Breast epithelium (tissue), 4 donors: Measurements from ENCODE around the gene CDK19. TPM values are rescaled to one million over a fixed set of nuclear protein-coding genes. Genes with fewer than 3 reads are reported as not detected.

Experiments used
- DNase-seq, 2 donors: peaks; one replicate each; pipeline ENCODE4 v3.0.0-alpha.2; 2019; ENCODE audit warnings: low spot score in 2 of 2
- H3K27ac ChIP-seq, 2 donors: fragments of 200-600 bp; sonication (generic) in 1 of 2; one replicate each; pipeline ENCODE4 v1.5.1; 2016 to 2019; ENCODE audit warnings: mild to moderate bottlenecking in 1 of 2
- H3K27me3 ChIP-seq, 2 donors: fragments of 200-600 bp; sonication (generic) in 1 of 2; one replicate each; pipeline versions ENCODE4 v1.5.1 to v1.6.0; 2017 to 2019; ENCODE audit warnings: control low read depth in 1 of 2, mild to moderate bottlenecking in 1 of 2
- H3K36me3 ChIP-seq: fragments of 200-600 bp; one replicate; pipeline ENCODE4 v1.5.1; 2019
- H3K4me1 ChIP-seq, 2 donors: fragments of 200-600 bp; sonication (generic); one replicate each; pipeline ENCODE4 v1.5.1; 2016 to 2019; ENCODE audit warnings: control low read depth in 1 of 2
- H3K4me3 ChIP-seq, 3 donors: fragments of 200-600 bp; sonication (generic); 1 replicate in 2 of 3; 2 replicates in 1 of 3; pipeline ENCODE4 v1.5.1; 2016 to 2019; ENCODE audit warnings: mild to moderate bottlenecking in 3 of 3, moderate library complexity in 2 of 3
- H3K9me3 ChIP-seq, 2 donors: fragments of 200-600 bp; sonication (generic) in 1 of 2; one replicate each; pipeline ENCODE4 v1.5.1; 2016 to 2019; ENCODE audit warnings: control low read depth in 1 of 2
- POLR2A ChIP-seq: fragments of 450-650 bp; IDR thresholded peaks from one replicate; pipeline ENCODE4 v1.6.1; 2016; ENCODE audit warnings: antibody characterized with exemption, mild to moderate bottlenecking, moderate library complexity
- POLR2AphosphoS5 ChIP-seq, 3 donors: sonication (generic); formaldehyde crosslinking; IDR thresholded peaks; one replicate each; pipeline ENCODE4 v1.6.1; 2017; ENCODE audit warnings: antibody characterized with exemption in 3 of 3
- intact Hi-C: fragments of 100-400 bp; cut with DNase I; formaldehyde crosslinking; loops from one replicate; pipeline ENCODE4 v1.15.1; 2023; ENCODE audit warnings: low total_unique reads
- total RNA-seq, 3 donors: library from RNA; depleted of rRNA; stranded (reverse); fragments of >200 nt; gene quantifications; one replicate each; pipeline ENCODE4 v1.1.0, GENCODE V29; 2016
- TF ChIP-seq, protein P1 (sequence below), 3 donors: fragments of 450-650 bp; IDR thresholded peaks; one replicate each; pipeline ENCODE4 v1.5.1; 2016 to 2017; ENCODE audit warnings: antibody characterized with exemption in 3 of 3, mild to moderate bottlenecking in 3 of 3, moderate library complexity in 3 of 3

The CDK19 gene
- total RNA-seq, 3 donors from 2014 or later, result 14.1 to 17.9 (median 17.9) TPM

DNA sequence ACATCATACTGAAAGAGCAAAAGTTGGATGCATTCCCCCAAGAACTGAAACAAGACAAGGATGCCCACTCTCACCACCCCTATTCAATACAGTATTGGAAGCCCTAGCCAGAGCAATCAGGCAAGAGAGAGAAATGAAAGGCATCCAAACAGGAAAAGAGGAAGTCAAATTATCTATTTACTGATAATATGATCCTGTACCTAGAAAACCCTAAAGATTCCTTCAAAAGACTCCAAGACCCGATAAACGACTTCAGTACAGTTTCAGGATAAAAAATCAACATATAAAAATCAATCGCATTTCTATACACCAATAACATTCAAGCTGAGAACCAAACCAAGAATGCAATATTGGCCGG lies 14.5 kb downstream of the CDK19 start:
- no peaks in the 10 kb centered on the region for H3K27me3 ChIP-seq
- intact Hi-C loops, result no loop called here
- no peak for DNase-seq

DNA sequence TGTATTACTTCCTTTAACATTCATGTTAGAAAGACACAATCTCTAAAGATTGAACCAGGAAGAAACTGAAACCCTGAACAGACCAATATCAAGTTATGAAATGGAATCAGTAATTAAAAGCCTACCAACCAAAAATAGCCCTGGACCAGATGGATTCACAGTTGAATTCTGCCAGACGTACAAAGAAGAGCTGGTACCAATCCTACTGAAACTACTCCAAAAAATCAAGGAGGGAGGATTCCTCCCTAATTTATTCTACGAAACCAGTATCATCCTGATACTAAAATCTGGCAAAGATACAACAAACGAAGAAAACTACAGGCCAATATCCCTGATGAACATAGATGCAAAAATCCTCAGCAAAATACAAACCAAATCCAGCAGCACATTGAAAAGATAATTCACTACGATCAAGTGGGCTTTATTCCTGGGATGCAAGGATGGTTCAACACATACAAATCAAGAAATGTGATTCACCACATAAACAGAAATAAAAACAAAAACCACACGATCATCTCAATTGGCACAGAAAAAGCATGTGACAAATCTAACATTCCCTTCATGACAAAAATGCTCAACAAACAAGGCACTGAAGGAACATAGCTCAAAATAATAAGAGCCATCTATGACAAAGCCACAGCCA lies 15.0 kb downstream of the CDK19 start:
- intact Hi-C loops, result no loop called here
- Histone ChIP-seq H3K9me3 (peaks cover 0 to 9% of the 10 kb centered on the region in 2 donors), H3K27ac (no peak overlapping the region), H3K27me3 (no peaks in the 10 kb centered on the region), H3K36me3 (no peaks in the 10 kb centered on the region), H3K4me1 (no peaks in the 10 kb centered on the region), H3K4me3 (no peak overlapping the region)
- no peak for DNase-seq
- no peak for TF ChIP-seq POLR2AphosphoS5 (IDR thresholded peaks at IDR 0.05)
- TF ChIP-seq POLR2A, result no peak

More for the DNA sequence above, 14.5 kb downstream of the CDK19 start:
- H3K4me3 ChIP-seq, result no peak overlapping the region
- TF ChIP-seq POLR2A, result no peak
- TF ChIP-seq POLR2AphosphoS5 (IDR thresholded peaks at IDR 0.05), result no peak
- TF ChIP-seq, protein P1, sequence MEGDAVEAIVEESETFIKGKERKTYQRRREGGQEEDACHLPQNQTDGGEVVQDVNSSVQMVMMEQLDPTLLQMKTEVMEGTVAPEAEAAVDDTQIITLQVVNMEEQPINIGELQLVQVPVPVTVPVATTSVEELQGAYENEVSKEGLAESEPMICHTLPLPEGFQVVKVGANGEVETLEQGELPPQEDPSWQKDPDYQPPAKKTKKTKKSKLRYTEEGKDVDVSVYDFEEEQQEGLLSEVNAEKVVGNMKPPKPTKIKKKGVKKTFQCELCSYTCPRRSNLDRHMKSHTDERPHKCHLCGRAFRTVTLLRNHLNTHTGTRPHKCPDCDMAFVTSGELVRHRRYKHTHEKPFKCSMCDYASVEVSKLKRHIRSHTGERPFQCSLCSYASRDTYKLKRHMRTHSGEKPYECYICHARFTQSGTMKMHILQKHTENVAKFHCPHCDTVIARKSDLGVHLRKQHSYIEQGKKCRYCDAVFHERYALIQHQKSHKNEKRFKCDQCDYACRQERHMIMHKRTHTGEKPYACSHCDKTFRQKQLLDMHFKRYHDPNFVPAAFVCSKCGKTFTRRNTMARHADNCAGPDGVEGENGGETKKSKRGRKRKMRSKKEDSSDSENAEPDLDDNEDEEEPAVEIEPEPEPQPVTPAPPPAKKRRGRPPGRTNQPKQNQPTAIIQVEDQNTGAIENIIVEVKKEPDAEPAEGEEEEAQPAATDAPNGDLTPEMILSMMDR (IDR thresholded peaks at IDR 0.05), result no peak
- H3K27ac ChIP-seq, result no peak overlapping the region
- H3K4me1 ChIP-seq, result no peaks in the 10 kb centered on the region
- no peaks in the 10 kb centered on the region for H3K36me3 ChIP-seq
- H3K9me3 ChIP-seq, result peaks cover 0 to 9% of the 10 kb centered on the region in 2 donors

DNA sequence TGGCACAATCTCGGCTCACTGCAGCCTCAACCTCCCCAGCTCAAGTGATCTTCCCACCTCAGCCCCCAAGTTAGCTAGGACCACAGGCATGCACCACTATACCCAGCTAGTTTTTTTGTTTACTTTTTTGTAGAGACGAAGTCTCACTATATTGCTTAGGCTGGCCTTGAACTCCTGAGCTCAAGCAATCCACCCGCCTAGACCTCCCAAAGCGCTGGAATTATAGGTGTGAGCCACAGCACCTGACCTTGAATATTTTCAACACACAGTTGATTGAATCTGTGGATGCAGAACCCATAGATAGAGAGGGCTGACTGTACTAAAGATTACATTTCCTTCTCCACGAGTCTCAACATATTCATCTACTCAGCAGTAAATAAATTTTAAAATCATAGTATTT lies 15.6 kb downstream of the CDK19 start:
- intact Hi-C loops, result no loop called here
- peaks cover 0 to 9% of the 10 kb centered on the region in 2 donors for H3K9me3 ChIP-seq
- no peaks in the 10 kb centered on the region for H3K27me3 ChIP-seq
- H3K4me1 ChIP-seq, result no peaks in the 10 kb centered on the region
- no peak overlapping the region for H3K27ac ChIP-seq
- no peak overlapping the region for H3K4me3 ChIP-seq
- no peaks in the 10 kb centered on the region for H3K36me3 ChIP-seq
- TF ChIP-seq, protein P1 (IDR thresholded peaks at IDR 0.05), result no peak
- TF ChIP-seq POLR2A (no peak), POLR2AphosphoS5 (IDR thresholded peaks at IDR 0.05) (no peak)
- DNase-seq, result no peak

DNA sequence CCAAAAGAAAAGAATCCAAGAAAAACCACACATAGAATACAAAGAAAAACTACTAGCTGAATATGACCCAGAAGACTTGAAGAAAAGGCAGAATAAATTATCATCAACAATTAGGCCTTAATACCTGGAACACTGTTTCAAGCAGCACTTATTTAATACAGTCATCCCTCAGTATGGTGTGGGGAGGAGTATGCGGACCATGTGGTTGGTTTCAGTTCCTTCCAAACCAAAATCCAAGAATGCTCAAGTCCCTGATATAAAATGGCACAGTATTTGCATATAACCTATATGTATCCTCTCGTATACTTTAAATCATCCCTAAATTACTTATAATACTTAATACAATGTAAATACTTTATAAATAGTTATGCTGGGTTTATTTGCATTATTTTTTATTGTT lies 16.1 kb downstream of the CDK19 start:
- Histone ChIP-seq H3K27me3 (no peaks in the 10 kb centered on the region), H3K36me3 (no peaks in the 10 kb centered on the region), H3K9me3 (peaks cover 0 to 9% of the 10 kb centered on the region in 2 donors), H3K4me3 (no peak overlapping the region), H3K4me1 (no peaks in the 10 kb centered on the region), H3K27ac (no peak overlapping the region)
- TF ChIP-seq, protein P1 (IDR thresholded peaks at IDR 0.05), result no peak
- TF ChIP-seq POLR2A, result no peak
- intact Hi-C loops, result no loop called here
- DNase-seq, result no peak

DNA sequence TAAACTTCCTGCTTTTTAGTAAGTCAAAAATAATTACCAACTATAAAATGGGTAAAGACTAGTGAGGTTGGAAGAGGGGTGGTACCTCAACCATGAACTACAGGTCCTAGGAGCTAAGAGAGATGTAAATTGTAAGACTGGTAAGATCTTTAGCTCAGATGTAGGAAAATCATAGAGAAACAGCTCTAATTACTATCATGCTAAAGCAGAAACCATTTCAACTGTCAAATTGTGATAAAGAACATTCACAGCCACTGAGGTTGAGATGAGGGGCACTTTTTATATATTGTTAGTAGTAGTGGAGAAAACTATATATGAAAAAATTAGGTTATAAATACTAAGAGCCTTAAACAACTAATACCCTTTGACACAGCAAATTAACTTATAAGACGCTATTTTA lies 20.0 kb downstream of the CDK19 start:
- no peaks in the 10 kb centered on the region for H3K36me3 ChIP-seq
- TF ChIP-seq POLR2AphosphoS5 (IDR thresholded peaks at IDR 0.05) (no peak), POLR2A (no peak)
- TF ChIP-seq, protein P1 (IDR thresholded peaks at IDR 0.05), result no peak
- no peak for DNase-seq
- H3K27me3 ChIP-seq, result no peaks in the 10 kb centered on the region
- intact Hi-C loops, result no loop called here
- H3K4me3 ChIP-seq, result no peak overlapping the region
- H3K9me3 ChIP-seq, result peaks cover 0 to 1% of the 10 kb centered on the region in 2 donors
- no peak overlapping the region for H3K27ac ChIP-seq
- no peaks in the 10 kb centered on the region for H3K4me1 ChIP-seq
